Measurements from ENCODE around the gene TBL1Y.

The TBL1Y gene

GRCh38 chrY:7115871-7116270 is 205.4 kb downstream of the TBL1Y start:
- H2AFZ ChIP-seq (ENCODE audit: low read depth, low read length): no peak overlapping the region
- no peaks in the 10 kb centered on the region for H3K27me3 ChIP-seq (ENCODE audit: low read depth, low read length)
- no peaks in the 10 kb centered on the region for H3K79me2 ChIP-seq (ENCODE audit: low read length)
- H3K9ac ChIP-seq (ENCODE audit: low read length): no peak overlapping the region
- H3K9me3 ChIP-seq (ENCODE audit: insufficient read depth, low read length): no peaks in the 10 kb centered on the region
- H3K4me2 ChIP-seq (ENCODE audit: low read length): no peak overlapping the region
- H3K4me3 ChIP-seq (ENCODE audit: low read length): no peak overlapping the region
- H3K36me3 ChIP-seq (replicated peaks; ENCODE audit: low read depth, low read length): no peaks in the 10 kb centered on the region
- TF ChIP-seq CTCF (IDR thresholded peaks at IDR 0.05; ENCODE audit: low read depth, low read length) (no peak), EZH2phosphoT487 (IDR thresholded peaks at IDR 0.05; ENCODE audit: low read depth) (no peak)
- H3K27ac ChIP-seq (ENCODE audit: low read length): no peak overlapping the region
- no peaks in the 10 kb centered on the region for H3K4me1 ChIP-seq (ENCODE audit: low read length)
- no peaks in the 10 kb centered on the region for H4K20me1 ChIP-seq (ENCODE audit: insufficient read depth, low read length)

- H3K9me3 ChIP-seq (ENCODE audit: insufficient read depth, low read length): no peaks in the 10 kb centered on the region
- no peaks in the 10 kb centered on the region for H3K36me3 ChIP-seq (replicated peaks; ENCODE audit: low read depth, low read length)
- no peak overlapping the region for H3K4me2 ChIP-seq (ENCODE audit: low read length)
- H3K4me3 ChIP-seq (ENCODE audit: low read length): no peak overlapping the region
- no peaks in the 10 kb centered on the region for H3K4me1 ChIP-seq (ENCODE audit: low read length)
- H4K20me1 ChIP-seq (ENCODE audit: insufficient read depth, low read length): no peaks in the 10 kb centered on the region
- H2AFZ ChIP-seq (ENCODE audit: low read depth, low read length): no peak overlapping the region
- H3K9ac ChIP-seq (ENCODE audit: low read length): no peak overlapping the region
- no peaks in the 10 kb centered on the region for H3K79me2 ChIP-seq (ENCODE audit: low read length)
- TF ChIP-seq EZH2phosphoT487 (IDR thresholded peaks at IDR 0.05; ENCODE audit: low read depth): no peak
- H3K27me3 ChIP-seq (ENCODE audit: low read depth, low read length): no peaks in the 10 kb centered on the region
- H3K27ac ChIP-seq (ENCODE audit: low read length): no peak overlapping the region
Observed at GRCh38 chrY:7122202-7122601, 211.7 kb downstream of the TBL1Y start.

GRCh38 chrY:7125136-7126056 is 214.9 kb downstream of the TBL1Y start:
- no peak overlapping the region for H3K4me3 ChIP-seq (ENCODE audit: low read length)
- no peak overlapping the region for H3K4me2 ChIP-seq (ENCODE audit: low read length)
- no peak overlapping the region for H2AFZ ChIP-seq (ENCODE audit: low read depth, low read length)
- no peaks in the 10 kb centered on the region for H3K9me3 ChIP-seq (ENCODE audit: insufficient read depth, low read length)
- no peaks in the 10 kb centered on the region for H3K36me3 ChIP-seq (replicated peaks; ENCODE audit: low read depth, low read length)
- no peaks in the 10 kb centered on the region for H4K20me1 ChIP-seq (ENCODE audit: insufficient read depth, low read length)
- no peaks in the 10 kb centered on the region for H3K79me2 ChIP-seq (ENCODE audit: low read length)
- no peak overlapping the region for H3K27ac ChIP-seq (ENCODE audit: low read length)
- H3K9ac ChIP-seq (ENCODE audit: low read length): no peak overlapping the region
- no peaks in the 10 kb centered on the region for H3K27me3 ChIP-seq (ENCODE audit: low read depth, low read length)
- TF ChIP-seq CTCF (IDR thresholded peaks at IDR 0.05; ENCODE audit: low read depth, low read length) (no peak), EZH2phosphoT487 (IDR thresholded peaks at IDR 0.05; ENCODE audit: low read depth) (no peak)
- no peaks in the 10 kb centered on the region for H3K4me1 ChIP-seq (ENCODE audit: low read length)

- Histone ChIP-seq H3K27ac (ENCODE audit: low read length) (no peak overlapping the region), H3K79me2 (ENCODE audit: low read length) (no peaks in the 10 kb centered on the region), H3K9ac (ENCODE audit: low read length) (no peak overlapping the region), H3K9me3 (ENCODE audit: insufficient read depth, low read length) (no peaks in the 10 kb centered on the region), H3K27me3 (ENCODE audit: low read depth, low read length) (no peaks in the 10 kb centered on the region), H3K36me3 (replicated peaks; ENCODE audit: low read depth, low read length) (no peaks in the 10 kb centered on the region), H3K4me2 (ENCODE audit: low read length) (no peak overlapping the region), H2AFZ (ENCODE audit: low read depth, low read length) (no peak overlapping the region), H3K4me1 (ENCODE audit: low read length) (no peaks in the 10 kb centered on the region), H3K4me3 (ENCODE audit: low read length) (no peak overlapping the region), H4K20me1 (ENCODE audit: insufficient read depth, low read length) (no peaks in the 10 kb centered on the region)
- TF ChIP-seq EZH2phosphoT487 (IDR thresholded peaks at IDR 0.05; ENCODE audit: low read depth): no peak
- TF ChIP-seq CTCF (IDR thresholded peaks at IDR 0.05; ENCODE audit: low read depth, low read length): no peak
Observed at GRCh38 chrY:7128211-7128610, 217.7 kb downstream of the TBL1Y start.

Data from OCI-LY3 (cell line).